Lower leg skin (tissue), 3 donors: Measurements from ENCODE around the gene LRRC14B.

ENCODE experiments used
- CTCF ChIP-seq, 3 donors: fragments of 450-650 bp; IDR thresholded peaks; one replicate each; pipeline ENCODE4 v1.5.1; 2016; ENCODE audit warnings: antibody characterized with exemption in 3 of 3, mild to moderate bottlenecking in 3 of 3, moderate library complexity in 2 of 3
- POLR2A ChIP-seq, 2 donors: fragments of 450-650 bp; IDR thresholded peaks; one replicate each; pipeline ENCODE4 v1.6.1; 2016 to 2017; ENCODE audit warnings: antibody characterized with exemption in 2 of 2, mild to moderate bottlenecking in 1 of 2, moderate library complexity in 1 of 2

- TF ChIP-seq CTCF (IDR thresholded peaks at IDR 0.05) = no peak
- no peak for TF ChIP-seq POLR2A (IDR thresholded peaks at IDR 0.05)
Observed at GRCh38 chr5:173392-174290, 17.7 kb upstream of the LRRC14B start.
